Activated CD4-positive, alpha-beta T cell treated with anti-CD3 and anti-CD28 coated beads, Interleukin-2, amount 10 ng/mL, durations not matched to agents 7 days and 5 days (primary cell): ENCODE data around the gene NOSTRIN. TPM values are rescaled to one million over a fixed set of nuclear protein-coding genes. Genes with fewer than 3 reads are reported as not detected.

ENCODE experiments used
- CTCF ChIA-PET: fragments of 350-600 bp; sonication (Branson Sonifier 250); formaldehyde crosslinking; loops from one replicate; lab custom pipeline; 2021; ENCODE audit warnings: antibody characterized with exemption; lab: Charles Lee
- POLR2A ChIA-PET: fragments of 350-600 bp; sonication (Branson Sonifier 250); formaldehyde crosslinking; loops from one replicate; lab custom pipeline; 2021; ENCODE audit warnings: antibody characterized with exemption; lab: Charles Lee
- DNase-seq: peaks from one replicate; pipeline ENCODE4 v3.0.0-alpha.2; 2020
- H3K27ac Mint-ChIP-seq: one replicate; pipeline ENCODE4 v1.8.0; 2021; ENCODE audit warnings: mild to moderate bottlenecking, moderate library complexity, mixed read lengths
- H3K27me3 Mint-ChIP-seq: one replicate; pipeline ENCODE4 v1.8.0; 2021; ENCODE audit warnings: mixed read lengths
- H3K36me3 Mint-ChIP-seq: one replicate; pipeline ENCODE4 v1.8.0; 2021; ENCODE audit warnings: low read depth, mixed read lengths
- H3K4me1 Mint-ChIP-seq: one replicate; pipeline ENCODE4 v1.8.0; 2021; ENCODE audit warnings: mixed read lengths
- H3K4me3 Mint-ChIP-seq: one replicate; pipeline ENCODE4 v1.8.0; 2021; ENCODE audit warnings: mild to moderate bottlenecking, moderate library complexity, mixed read lengths
- H3K9me3 Mint-ChIP-seq: one replicate; pipeline ENCODE4 v1.8.0; 2021; ENCODE audit warnings: mixed read lengths
- total RNA-seq, 2 experiments: library from RNA; stranded (reverse); gene quantifications; one replicate each; pipeline ENCODE4 v1.2.3, GENCODE V29; 2021

NOSTRIN gene
- total RNA-seq, 2 experiments from 2014 or later, result not detected

DNA sequence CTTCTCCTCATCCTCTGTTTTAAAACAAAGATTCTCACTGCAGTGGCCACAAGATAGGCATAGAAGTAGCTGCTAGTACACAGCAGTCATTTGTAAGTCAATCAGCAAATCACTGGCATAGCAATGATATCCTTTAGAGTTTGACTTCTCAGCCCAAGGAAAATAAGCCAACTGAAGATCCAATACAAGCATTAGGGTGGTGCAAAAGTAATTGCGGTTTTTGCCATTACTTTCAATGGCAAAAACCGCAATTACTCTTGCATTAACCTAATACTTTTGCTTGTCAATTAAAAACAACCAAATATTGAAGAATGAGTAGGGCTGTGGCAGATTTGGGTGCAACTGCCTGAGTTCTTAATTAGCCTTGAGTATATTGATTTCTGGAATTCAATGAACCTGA, 101.5 kb downstream of the NOSTRIN start:
- no peaks in the 10 kb centered on the region for H3K4me1 Mint-ChIP-seq
- no peak overlapping the region for H3K4me3 Mint-ChIP-seq
- ChIA-PET POLR2A (no interaction called here), CTCF (no interaction called here)
- H3K27me3 Mint-ChIP-seq, result peaks cover 51% of the 10 kb centered on the region
- no peak overlapping the region for H3K27ac Mint-ChIP-seq
- DNase-seq, result no peak
- H3K9me3 Mint-ChIP-seq, result no peaks in the 10 kb centered on the region
- H3K36me3 Mint-ChIP-seq, result no peaks in the 10 kb centered on the region

DNA sequence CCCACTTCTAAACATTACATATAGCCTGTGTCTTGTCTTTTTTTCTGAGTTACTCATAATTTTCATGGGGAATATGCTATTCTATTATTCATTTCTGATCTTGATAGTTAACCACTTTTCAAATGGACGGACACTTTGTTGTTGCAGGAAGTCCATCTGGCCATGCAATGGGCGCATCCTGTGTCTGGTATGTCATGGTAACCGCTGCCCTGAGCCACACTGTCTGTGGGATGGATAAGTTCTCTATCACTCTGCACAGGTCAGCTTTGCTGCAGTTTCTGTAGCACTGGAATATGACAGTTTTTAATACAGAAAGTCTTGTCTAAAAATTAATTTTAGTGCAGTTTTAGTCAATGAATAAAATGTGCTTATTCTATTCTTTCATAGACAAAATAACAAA, 101.9 kb downstream of the NOSTRIN start:
- ChIA-PET POLR2A (no interaction called here), CTCF (no interaction called here)
- no peak for DNase-seq
- H3K36me3 Mint-ChIP-seq, result no peaks in the 10 kb centered on the region
- H3K27ac Mint-ChIP-seq, result no peak overlapping the region
- H3K4me1 Mint-ChIP-seq, result no peaks in the 10 kb centered on the region
- no peak overlapping the region for H3K4me3 Mint-ChIP-seq
- H3K9me3 Mint-ChIP-seq, result no peaks in the 10 kb centered on the region
- H3K27me3 Mint-ChIP-seq, result peaks cover 52% of the 10 kb centered on the region

DNA sequence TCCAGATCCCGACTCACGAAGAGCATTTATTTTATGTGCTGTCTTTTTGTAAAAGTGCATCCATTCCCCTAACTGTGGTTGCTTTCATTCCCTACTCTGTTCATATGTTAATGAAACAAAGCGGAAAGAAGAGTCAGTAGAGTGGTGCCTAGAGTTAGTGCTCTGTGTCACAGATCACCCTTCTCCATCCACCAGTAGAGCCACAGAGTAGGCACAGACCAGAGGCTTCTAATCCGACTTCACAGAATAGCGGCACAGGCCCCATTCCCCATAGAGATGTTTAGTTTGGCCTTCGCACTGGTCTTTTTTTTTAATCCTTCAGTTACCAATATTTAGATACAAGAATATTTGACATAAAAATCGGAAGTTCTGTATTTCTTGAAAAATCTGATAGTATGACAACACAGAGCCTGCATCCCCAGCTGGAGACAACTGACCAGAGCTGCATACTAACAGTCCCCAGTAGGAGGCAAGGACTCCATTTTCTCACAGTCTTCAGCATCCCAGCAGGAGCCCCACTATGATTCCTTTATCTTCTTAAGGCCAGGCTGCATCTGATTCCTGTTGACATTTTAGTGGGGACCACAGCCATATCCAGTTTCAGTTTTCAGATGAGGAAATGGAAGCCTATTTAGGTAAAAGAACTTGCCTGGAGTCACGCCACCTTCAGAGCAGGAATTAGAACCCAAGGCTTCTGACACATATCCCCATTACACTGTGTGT, 105.7 kb downstream of the NOSTRIN start:
- Mint-ChIP-seq H3K27me3 (peaks cover 55% of the 10 kb centered on the region), H3K27ac (no peak overlapping the region), H3K4me3 (no peak overlapping the region), H3K36me3 (no peaks in the 10 kb centered on the region), H3K4me1 (peaks cover 6% of the 10 kb centered on the region), H3K9me3 (no peaks in the 10 kb centered on the region)
- no peak for DNase-seq
- POLR2A ChIA-PET, result no interaction called here
- CTCF ChIA-PET, result interaction anchor here (0.5 to 0.6 kb wide), 2 partner anchors 20 to 40 kb away, joined by 3 to 5 read pairs; no protein-coding TSS in a partner anchor

DNA sequence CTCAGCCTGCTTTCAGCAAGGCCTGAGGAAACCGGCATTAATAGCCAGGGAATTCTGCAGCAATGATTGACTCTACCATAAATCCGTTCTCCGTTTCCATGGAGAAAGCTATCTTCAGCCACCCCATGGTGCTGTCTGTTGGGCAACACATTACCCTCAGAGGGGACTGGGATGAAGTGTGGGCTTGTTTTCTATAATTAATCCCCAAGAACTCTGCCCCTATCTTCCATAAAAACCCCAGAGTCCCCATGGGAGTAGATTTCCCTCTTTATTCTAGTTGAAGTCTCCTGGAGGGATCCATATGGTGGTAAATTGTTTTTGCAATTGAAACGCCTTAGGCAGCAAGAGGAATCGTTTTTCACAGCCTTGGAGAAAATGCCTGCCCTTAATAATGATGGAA, 107.9 kb downstream of the NOSTRIN start:
- Mint-ChIP-seq H3K9me3 (peaks cover 6% of the 10 kb centered on the region), H3K4me3 (no peak overlapping the region), H3K36me3 (peaks cover 3% of the 10 kb centered on the region), H3K4me1 (peaks cover 9% of the 10 kb centered on the region), H3K27ac (no peak overlapping the region), H3K27me3 (peaks cover 47% of the 10 kb centered on the region)
- ChIA-PET POLR2A (no interaction called here), CTCF (no interaction called here)
- DNase-seq, result no peak

DNA sequence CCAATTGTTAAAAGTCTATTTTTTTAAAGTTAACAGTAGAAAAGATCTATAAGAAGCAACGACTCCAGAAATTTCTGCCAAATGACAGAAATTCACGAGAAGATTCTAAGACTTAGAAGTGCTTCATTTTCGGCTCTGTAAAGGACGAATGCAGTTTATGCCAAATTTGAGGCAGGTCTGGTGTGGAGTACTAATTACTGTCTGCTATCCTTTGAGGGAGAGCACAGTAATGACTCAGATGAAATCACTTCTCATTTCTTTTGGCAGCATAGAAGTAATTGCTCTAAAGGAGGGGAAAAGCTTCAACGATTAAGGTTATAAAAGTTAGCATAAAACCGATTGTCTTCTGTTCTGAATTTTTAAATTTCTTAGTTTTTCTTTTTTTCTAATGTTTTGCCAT, 110.0 kb downstream of the NOSTRIN start:
- CTCF ChIA-PET, result no interaction called here
- Mint-ChIP-seq H3K4me1 (peaks cover 21% of the 10 kb centered on the region), H3K27ac (no peak overlapping the region), H3K36me3 (peaks cover 6% of the 10 kb centered on the region), H3K4me3 (peak overlapping the region; percentile 32), H3K27me3 (peaks cover 32% of the 10 kb centered on the region), H3K9me3 (peaks cover 14% of the 10 kb centered on the region)
- POLR2A ChIA-PET, result no interaction called here
- no peak for DNase-seq

DNA sequence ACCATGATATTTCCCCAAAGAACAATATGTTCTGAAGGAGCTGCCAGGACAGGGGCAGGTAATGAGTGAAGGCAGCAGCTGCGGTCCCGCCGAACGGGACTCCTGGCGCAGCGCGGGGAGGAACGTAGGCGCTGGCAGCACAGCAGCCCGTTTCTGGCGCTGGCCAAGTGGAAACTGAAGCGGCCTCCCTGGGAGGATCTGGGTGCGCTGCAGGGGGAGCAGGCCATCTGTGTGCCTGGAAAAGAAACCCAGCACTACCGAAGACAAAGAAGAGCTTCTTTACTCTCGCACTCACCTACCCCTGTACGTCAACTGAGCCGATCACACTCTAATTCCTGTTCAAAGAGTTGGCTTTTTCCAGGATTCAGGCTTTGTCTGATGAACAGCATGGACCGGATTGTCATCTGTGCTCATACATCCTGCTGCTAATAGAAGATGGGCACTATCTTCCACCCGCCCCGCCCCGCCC, 110.5 kb downstream of the NOSTRIN start:
- Mint-ChIP-seq H3K36me3 (peaks cover 6% of the 10 kb centered on the region), H3K27me3 (peaks cover 32% of the 10 kb centered on the region), H3K4me1 (peaks cover 21% of the 10 kb centered on the region), H3K9me3 (peaks cover 14% of the 10 kb centered on the region), H3K27ac (no peak overlapping the region), H3K4me3 (peak overlapping the region; percentile 32)
- ChIA-PET POLR2A (no interaction called here), CTCF (no interaction called here)
- no peak for DNase-seq

DNA sequence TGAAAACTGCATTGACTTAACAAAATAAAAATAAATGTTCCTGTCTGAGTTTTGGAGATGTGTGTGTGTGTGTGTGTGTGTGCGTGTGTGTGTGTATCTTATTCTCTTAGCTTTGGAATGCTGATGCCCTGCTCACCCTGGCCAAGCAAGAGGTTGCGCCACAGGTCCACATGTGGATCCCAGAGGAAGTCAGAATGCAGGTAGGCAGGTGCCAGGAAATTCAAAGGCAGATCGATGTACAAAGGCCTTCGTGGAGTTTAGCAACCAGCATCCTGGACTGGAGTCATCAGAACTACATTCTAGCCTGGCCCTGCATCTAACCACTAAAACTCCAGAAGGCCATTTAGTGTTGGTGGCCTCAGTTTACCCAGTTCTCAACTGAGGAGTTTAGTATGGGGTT, 111.1 kb downstream of the NOSTRIN start:
- Mint-ChIP-seq H3K27me3 (peaks cover 33% of the 10 kb centered on the region), H3K9me3 (peaks cover 14% of the 10 kb centered on the region), H3K4me1 (peaks cover 21% of the 10 kb centered on the region), H3K27ac (no peak overlapping the region), H3K36me3 (peaks cover 6% of the 10 kb centered on the region), H3K4me3 (no peak overlapping the region)
- ChIA-PET CTCF (no interaction called here), POLR2A (no interaction called here)
- DNase-seq, result no peak

Other genes starting within 250 kb of the NOSTRIN start
- 10 to 100 TPM; 51.6 to 52.2 TPM for gene SPC25, start 87.8 kb downstream of the NOSTRIN start, total RNA-seq
- not detected for gene G6PC2, start 98.7 kb downstream of the NOSTRIN start, total RNA-seq
- gene ABCB11, start 228.7 kb downstream of the NOSTRIN start, total RNA-seq, result under 1 TPM in 1 of 2 experiments, not detected in 1; 0.20 TPM